T-helper 22 cell (primary cell): ENCODE data around the gene CD160.
A peak's percentile ranks its signal among the peaks of the same experiment; 100 is the strongest.
"Not testable (repeated sequence)": the region's sequence is repeated elsewhere in the genome, so short reads cannot be mapped to it uniquely, and the experiment has no call there.

Experiments used
- DNase-seq: peaks from one replicate; pipeline ENCODE4 v3.0.0-alpha.2; 2020; ENCODE audit warnings: low read depth

CD160 gene

DNA sequence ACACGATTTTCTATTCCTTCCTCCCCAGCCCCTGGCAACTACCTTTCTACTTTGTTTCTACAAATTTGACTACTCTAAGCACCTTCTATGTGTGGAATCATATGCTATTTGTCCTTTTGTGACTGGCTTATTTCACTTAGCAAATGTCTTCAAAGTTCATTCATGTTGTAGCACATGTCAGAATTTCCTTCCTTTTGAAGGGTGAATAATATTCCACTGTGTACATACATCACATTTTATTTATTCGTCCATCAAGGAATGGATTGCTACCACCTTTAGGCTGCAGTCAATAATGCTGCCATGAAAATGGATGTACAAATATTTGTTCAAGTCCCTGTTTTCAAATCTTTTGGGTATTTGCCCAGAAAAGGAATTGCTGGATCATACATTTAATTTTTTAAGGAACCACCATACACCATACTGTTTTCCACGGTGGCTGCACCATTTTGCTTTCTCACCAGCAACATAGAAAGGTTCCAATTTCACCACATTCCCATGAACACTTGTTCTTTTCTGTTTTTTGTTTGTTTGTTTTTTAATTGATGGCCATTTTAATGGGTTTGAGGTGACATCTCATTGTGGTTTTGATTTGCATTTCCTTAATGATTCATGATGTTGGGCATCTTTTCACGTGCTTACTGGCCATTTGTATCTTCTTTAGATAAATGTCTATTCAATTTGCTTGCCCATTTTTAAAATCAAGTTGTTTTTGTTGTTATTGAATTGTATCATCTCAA lies 8.8 kb upstream of the CD160 start:
- no peak for DNase-seq

GRCh38 chr1:145711213-145711651 lies 8.1 kb upstream of the CD160 start:
- DNase-seq, result no peak

DNA sequence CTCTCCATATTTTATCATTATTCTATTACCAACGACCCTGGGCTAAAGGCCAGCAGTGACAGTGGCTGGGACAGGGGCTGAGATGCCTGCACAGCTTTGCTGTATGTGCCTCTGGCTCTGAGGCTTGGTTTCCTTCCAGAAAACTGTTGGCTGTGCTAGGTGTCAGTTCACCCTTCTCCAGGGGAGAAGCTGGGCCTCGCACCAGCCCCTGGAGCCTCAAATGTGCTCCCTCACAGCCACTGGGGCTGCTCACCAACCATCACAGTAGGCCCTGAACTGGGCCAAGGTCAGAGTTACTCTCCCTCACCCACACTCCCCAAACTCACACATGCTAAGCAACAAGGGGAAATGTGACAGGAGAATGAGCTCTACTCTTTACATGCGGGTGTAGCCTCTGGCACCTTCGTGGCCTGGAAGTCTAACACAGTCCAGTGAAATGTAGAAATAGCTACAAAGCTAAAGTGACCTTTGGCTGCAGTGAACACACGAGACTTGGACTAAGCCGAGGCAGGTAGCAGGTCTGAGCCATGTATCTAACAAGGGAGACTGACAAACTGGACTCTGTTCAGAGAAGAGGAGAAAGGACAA lies 4.7 kb upstream of the CD160 start:
- no peak for DNase-seq

- DNase-seq, result no peak
Observed at GRCh38 chr1:145716641-145717345, 2.5 kb upstream of the CD160 start.

GRCh38 chr1:145717833-145718232 lies 1.5 kb upstream of the CD160 start:
- DNase-seq, result no peak

- DNase-seq, result not testable (repeated sequence)
Observed at GRCh38 chr1:145718465-145718864, 834 bp upstream of the CD160 start.

GRCh38 chr1:145720556-145720877 lies 1.2 kb downstream of the CD160 start:
- DNase-seq, result no peak

DNA sequence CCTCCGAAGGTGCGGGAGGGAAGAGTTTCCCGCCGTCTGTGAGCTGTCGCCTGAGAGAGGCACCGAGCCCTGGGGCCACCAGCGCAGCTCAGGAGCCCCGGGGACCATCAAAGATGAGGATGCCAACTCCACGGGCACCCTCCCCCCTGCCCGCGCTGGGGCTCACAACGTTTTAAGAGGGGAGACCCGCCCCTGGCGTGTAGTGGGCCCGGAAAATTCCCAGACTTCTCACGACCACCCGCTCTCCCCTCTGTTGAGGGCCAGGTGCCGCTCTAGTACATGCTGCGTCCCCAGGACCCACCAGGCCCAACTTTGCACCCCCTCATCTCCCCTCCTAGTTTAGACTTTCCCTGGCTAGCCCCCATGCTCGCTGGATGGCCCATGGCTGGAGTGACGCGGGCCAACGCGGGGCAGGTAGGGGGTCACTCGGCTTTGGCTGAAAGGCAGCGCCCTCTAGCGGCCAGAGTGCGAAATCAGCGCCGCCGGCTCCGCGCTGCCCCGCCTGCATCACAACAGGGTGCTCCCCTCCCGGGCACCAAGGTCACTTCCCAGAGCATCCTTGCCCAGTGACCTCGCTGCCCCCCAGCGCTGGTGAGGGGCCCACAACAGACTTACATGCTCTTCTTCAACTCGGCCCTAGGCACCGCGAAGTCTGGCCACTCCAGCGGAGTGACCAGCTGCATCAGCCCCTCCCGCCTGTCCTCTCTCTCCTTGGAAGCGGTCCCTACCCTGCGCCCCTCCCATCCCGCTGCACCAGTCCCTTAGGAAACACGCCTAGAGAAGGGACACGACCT lies 1.8 kb downstream of the CD160 start:
- DNase-seq, result peak; percentile 16

DNA sequence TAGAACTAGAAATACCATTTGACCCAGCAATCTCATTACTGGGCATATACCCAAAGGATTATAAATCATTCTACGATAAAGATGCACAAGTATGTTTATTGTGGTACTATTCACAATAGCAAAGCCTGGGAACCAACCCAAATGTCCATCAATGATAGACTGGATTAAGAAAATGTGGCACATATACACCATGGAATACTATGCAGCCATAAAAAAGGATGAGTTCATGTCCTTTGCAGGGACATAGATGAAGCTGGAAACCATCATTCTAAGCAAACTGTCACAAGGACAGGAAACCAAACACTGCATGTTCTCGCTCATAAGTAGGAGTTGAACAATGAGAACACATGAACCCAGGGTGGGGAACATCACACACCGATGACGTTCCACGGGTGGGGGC lies 6.9 kb downstream of the CD160 start:
- not testable (repeated sequence) for DNase-seq

DNA sequence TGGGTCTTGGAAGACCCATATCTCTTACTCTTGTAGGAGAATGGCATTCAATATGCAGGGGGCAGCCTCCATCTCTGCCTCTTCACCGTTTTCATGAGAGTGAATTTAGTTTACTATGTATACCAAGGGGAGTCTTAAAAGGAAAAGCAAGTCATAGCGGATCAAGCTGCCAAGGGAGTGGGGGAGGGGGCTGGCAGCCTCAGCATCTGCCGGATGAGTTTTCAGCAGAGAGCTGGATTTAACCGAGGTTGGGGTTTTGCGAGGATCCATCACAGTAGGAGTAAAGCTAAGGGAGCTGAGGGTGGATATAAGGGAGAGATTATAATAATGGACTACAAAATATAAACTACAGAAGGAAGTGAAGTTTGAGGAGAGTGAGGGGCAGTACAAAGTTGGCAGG lies 9.9 kb downstream of the CD160 start:
- DNase-seq, result no peak

DNA sequence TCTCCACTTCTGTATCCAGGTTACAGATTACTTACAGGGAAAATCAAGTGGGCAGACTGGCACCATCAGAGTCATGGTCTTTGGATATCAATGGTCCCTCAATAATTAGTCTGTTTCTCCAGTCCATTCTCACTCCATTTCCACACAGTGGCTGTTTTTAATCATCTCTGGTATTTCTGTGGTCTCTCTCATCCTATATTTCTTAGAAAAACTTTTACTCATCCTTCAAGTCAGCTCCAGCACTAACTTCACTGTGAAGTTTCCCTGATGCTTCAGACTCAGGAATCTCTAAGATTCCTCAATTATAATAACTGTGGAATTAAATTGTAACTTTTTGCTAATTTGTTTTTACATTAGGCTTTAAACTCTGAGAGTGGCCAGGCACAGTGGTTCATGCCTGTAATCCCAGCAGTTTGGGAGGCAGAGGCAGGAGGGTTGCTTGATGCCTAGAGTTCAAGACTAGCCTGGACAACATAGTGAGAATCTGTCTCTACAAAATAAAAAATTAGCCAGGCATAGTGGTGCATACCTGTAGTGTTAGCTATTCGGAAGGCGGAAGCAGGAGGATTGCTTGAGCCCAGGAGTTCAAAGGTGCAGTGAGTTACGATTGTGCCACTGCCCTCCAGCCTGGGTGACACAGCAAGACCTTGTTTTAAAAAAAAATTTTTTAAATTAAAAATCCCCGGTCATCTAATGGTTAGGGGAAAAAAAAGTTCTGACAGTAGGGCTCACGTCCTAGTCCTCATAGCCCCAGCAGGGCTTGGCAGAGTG lies 10.6 kb downstream of the CD160 start:
- DNase-seq, result no peak

DNA sequence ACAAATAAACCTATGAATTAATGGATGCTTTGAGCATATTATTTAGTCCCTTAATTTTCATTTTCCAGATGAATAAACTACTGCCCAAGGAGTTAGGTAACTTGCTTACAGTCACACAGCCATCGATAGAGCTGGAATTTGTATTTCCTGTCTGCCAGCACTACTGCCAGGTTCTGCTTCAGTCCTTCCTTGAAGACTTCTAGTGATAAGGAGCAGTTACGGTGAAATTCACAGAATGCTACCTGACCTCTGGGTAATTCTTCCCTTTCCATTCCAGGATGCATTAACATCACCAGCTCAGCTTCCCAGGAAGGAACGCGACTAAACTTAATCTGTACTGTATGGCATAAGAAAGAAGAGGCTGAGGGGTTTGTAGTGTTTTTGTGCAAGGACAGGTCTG lies 11.2 kb downstream of the CD160 start:
- DNase-seq, result no peak

- DNase-seq, result no peak
Observed at GRCh38 chr1:145730900-145731299, 11.6 kb downstream of the CD160 start.

DNA sequence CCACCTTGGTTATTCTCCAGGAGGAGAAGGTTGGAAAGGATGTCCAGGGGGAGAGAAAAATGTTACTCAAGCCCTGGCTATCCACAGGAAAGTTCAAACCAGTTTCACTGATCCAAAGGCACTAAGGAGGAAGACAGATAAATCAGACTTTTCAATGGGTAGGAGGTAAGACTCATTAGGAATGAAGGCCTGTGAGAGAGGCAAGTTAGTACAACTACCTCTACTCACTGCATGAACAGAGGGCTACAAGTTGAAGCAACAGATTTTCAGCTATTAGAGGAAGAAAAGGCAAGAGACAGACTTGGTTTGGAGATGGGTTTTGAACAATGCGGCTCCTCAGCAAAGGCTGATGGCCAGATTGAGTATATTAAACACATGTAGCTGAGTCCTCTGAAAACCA lies 16.9 kb downstream of the CD160 start:
- no peak for DNase-seq

DNA sequence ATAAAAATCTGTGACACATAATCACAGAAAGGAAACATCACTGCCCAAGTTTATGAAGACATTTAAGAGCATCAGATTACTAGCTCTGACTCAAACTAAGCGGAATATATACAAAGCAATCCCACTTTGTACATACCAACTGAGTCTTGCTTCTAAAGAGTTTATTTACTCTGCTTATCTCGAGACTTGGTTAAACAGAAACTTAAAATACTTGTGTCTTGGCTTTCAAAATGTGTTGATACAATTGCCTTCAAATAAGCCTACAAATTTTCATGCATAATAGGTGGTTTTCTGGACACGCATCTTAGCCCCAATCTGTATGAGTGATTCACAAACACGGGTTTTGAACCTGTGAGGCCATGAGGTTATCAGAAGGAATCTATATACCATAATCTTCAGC lies 21.0 kb downstream of the CD160 start:
- no peak for DNase-seq

GRCh38 chr1:145747398-145748247 lies 28.3 kb downstream of the CD160 start:
- DNase-seq, result no peak

DNA sequence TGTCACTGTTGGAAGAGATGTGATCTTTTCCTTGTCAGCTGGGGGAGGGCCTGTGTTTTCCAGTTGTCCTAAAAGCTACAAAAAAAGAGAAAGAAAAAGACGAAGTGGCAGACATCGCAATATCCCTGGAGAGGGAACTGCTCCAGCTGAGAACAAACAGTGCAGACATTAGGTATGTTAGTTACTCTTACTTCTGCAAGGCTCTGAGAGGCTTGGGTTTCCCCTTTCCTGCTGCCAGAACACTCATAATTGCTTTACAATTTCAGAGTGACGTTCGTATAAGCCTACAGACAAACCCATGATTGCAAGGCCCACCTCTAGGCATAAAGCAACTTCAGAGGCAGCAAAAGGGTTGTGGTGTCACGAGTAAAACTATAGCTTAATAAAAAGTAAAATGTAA lies 31.1 kb downstream of the CD160 start:
- DNase-seq, result no peak

DNA sequence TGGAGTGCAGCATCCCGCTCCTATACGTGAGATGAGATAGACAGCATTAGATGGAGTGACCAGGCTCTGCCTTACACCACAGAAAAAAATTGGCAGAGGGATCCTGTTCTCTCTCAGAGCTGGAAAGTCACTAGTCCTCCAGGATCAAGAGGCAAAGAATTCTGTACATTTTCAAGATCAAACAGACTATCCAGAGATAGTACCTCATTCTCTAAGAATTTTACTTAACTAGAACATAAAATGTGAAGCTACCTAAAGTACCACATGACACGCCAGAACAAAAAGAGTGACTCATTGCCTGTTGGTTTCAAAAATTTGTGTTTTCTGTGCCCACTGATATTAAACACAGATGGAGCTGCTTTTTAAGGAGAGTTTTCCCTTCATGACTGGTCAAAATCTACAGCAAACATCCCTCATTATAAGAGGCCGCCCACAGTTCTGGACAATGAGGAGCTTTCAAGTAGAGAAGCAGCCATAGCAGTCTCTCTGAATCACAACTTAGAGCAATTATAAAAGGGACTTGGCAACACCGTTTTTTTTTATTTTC lies 32.3 kb downstream of the CD160 start:
- DNase-seq, result no peak

DNA sequence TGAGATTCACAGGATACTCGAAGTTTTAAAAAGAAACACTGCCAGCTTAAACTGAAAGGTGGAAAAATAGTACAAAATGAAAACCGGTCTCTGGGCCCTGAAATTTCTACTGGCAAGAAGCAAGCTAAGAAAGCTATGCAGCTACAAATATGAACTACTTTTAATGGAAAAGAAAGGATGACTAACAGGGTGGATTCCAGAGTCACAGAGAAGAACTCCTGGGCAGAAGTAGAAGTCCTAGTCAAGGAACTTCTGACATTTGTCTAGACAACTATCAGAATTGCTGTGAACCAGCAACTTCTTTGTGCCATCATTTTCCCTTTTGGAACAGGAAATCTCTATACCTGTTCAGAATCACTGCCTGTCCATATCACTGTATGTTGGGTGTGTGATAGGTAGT lies 38.1 kb downstream of the CD160 start:
- DNase-seq, result no peak

GRCh38 chr1:145758116-145758515 lies 38.8 kb downstream of the CD160 start:
- no peak for DNase-seq

DNA sequence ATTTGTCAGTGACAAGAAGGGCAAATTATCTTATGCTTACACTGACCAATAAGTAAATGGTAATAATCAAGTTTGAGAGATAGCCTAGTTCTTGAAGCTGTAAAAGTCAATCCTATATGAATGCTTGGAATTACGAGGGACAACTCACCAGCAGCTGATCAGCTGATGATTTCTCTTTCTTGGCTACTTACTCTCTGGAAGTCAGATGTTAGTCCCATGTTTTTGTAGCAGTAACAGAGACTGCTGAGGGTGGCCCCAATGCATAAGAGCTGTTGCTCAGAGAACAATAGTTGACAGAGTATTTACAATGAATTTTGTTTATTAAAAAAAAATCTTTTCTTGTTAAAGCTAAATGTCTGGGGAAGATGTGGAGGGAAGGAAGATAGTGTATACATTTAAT lies 39.3 kb downstream of the CD160 start:
- no peak for DNase-seq
